ENCODE results near the gene ACKR3.

DNA sequence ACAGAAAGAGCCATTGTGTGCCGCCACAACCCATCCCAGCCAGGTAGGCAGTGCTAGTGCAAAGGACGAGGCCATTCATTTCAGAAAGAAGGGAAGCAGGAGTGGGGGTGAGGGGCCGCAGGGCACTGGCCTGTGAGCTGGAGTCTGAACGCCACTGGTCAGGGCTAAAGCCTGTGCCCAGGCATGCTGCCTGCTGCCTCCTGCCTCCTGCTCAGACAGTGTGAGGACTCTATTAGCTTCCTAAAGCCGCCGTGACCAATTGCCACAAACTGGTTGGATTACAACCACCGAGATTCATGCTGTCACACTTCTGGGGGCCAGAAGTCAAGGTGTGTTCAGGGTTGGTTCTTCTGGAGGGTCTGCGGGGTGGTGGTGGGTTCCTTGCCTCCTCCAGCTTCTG, 21.2 kb downstream of the ACKR3 start:
- TF ChIP-seq, protein P1, sequence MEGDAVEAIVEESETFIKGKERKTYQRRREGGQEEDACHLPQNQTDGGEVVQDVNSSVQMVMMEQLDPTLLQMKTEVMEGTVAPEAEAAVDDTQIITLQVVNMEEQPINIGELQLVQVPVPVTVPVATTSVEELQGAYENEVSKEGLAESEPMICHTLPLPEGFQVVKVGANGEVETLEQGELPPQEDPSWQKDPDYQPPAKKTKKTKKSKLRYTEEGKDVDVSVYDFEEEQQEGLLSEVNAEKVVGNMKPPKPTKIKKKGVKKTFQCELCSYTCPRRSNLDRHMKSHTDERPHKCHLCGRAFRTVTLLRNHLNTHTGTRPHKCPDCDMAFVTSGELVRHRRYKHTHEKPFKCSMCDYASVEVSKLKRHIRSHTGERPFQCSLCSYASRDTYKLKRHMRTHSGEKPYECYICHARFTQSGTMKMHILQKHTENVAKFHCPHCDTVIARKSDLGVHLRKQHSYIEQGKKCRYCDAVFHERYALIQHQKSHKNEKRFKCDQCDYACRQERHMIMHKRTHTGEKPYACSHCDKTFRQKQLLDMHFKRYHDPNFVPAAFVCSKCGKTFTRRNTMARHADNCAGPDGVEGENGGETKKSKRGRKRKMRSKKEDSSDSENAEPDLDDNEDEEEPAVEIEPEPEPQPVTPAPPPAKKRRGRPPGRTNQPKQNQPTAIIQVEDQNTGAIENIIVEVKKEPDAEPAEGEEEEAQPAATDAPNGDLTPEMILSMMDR (IDR thresholded peaks at IDR 0.05), result no peak
- TF ChIP-seq POLR2A (IDR thresholded peaks at IDR 0.05), result no peak

All from esophagus squamous epithelium (tissue), 4 donors.